Neural crest cell (in vitro differentiated cells): ENCODE measurements around the gene SLC25A3. TPM values are rescaled to one million over a fixed set of nuclear protein-coding genes. Genes with fewer than 3 reads are reported as not detected.

Source experiments
- DNase-seq: peaks from one replicate; pipeline ENCODE4 v3.0.0; 2021; ENCODE audit warnings: low read depth, mixed read lengths, low spot score
- H3K27ac Mint-ChIP-seq: one replicate; pipeline ENCODE4 v1.8.0; 2021; ENCODE audit warnings: mild to moderate bottlenecking, mixed read lengths; ENCODE audit not compliant: unreplicated experiment
- H3K27me3 Mint-ChIP-seq: 2 replicates; pipeline ENCODE4 v1.8.0; 2021; ENCODE audit warnings: low read depth, mild to moderate bottlenecking, mixed read lengths
- H3K36me3 Mint-ChIP-seq: 2 replicates; pipeline ENCODE4 v1.8.0; 2021; ENCODE audit warnings: low read depth, mild to moderate bottlenecking, mixed read lengths
- H3K4me1 Mint-ChIP-seq: 2 replicates; pipeline ENCODE4 v1.8.0; 2021; ENCODE audit warnings: mixed read lengths
- H3K4me3 Mint-ChIP-seq: one replicate; pipeline ENCODE4 v1.8.0; 2021; ENCODE audit warnings: mild to moderate bottlenecking, mixed read lengths
- H3K9me3 Mint-ChIP-seq: 2 replicates; pipeline ENCODE4 v1.8.0; 2021; ENCODE audit warnings: mixed read lengths
- total RNA-seq: library from RNA; stranded (reverse); gene quantifications from 2 replicates; pipeline ENCODE4 v1.2.1, GENCODE V29; 2021
- TF ChIP-seq, protein P1 (sequence below): fragments of 200-600 bp; sonication (generic); conservative IDR thresholded peaks from 2 replicates; pipeline ENCODE4 v1.5.0; 2021; ENCODE audit warnings: antibody characterized with exemption, mild to moderate bottlenecking

SLC25A3 gene
- total RNA-seq, 1 donor from 2014 or later = 856 TPM

DNA sequence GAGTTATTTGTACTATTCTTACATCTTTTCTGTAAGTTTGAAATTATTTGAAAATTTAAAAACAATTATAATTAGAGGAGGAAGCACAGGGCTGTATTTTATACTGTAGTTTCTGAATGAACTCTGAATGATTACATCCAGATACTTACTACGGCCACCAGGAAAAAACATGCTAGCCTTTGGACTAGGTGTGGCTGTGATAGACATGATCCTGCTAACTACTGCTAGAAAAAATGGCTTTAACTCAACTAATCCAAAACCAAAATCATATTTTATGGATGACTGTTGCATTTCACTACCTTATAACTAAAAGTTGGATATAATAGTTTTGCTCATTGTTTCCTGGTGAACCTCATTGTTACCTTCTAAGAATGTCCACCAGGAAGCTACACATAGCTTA is 15.1 kb upstream of the SLC25A3 start:
- H3K27me3 Mint-ChIP-seq = no peaks in the 10 kb centered on the region
- H3K27ac Mint-ChIP-seq = no peak overlapping the region
- H3K4me3 Mint-ChIP-seq = no peak overlapping the region
- H3K9me3 Mint-ChIP-seq = peaks cover 2% of the 10 kb centered on the region
- TF ChIP-seq, protein P1, sequence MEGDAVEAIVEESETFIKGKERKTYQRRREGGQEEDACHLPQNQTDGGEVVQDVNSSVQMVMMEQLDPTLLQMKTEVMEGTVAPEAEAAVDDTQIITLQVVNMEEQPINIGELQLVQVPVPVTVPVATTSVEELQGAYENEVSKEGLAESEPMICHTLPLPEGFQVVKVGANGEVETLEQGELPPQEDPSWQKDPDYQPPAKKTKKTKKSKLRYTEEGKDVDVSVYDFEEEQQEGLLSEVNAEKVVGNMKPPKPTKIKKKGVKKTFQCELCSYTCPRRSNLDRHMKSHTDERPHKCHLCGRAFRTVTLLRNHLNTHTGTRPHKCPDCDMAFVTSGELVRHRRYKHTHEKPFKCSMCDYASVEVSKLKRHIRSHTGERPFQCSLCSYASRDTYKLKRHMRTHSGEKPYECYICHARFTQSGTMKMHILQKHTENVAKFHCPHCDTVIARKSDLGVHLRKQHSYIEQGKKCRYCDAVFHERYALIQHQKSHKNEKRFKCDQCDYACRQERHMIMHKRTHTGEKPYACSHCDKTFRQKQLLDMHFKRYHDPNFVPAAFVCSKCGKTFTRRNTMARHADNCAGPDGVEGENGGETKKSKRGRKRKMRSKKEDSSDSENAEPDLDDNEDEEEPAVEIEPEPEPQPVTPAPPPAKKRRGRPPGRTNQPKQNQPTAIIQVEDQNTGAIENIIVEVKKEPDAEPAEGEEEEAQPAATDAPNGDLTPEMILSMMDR = no peak
- H3K4me1 Mint-ChIP-seq = no peaks in the 10 kb centered on the region
- DNase-seq = no peak
- H3K36me3 Mint-ChIP-seq = no peaks in the 10 kb centered on the region

DNA sequence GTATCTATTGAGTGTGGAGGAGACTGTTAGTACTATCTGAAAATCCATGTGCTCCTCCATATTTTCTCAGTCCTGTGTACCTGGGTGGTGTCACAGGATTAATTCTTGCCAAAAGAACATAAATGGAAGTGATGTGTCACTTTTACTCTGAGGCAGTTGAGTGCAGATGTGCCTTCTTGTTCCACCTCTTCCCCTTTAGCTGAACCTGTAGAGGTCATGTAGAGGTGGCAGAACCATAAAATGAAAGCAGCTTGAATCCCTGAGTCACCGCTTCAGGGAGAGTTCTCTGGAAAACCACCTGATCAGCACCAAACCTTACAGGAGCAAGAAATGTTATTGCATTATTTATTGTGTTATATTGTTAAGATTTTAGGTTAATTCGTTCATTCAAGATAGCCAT is 14.7 kb upstream of the SLC25A3 start:
- no peak overlapping the region for H3K4me3 Mint-ChIP-seq
- no peaks in the 10 kb centered on the region for H3K4me1 Mint-ChIP-seq
- H3K9me3 Mint-ChIP-seq = peaks cover 2% of the 10 kb centered on the region
- TF ChIP-seq, protein P1 = no peak
- no peaks in the 10 kb centered on the region for H3K36me3 Mint-ChIP-seq
- no peak for DNase-seq
- no peaks in the 10 kb centered on the region for H3K27me3 Mint-ChIP-seq
- H3K27ac Mint-ChIP-seq = no peak overlapping the region

DNA sequence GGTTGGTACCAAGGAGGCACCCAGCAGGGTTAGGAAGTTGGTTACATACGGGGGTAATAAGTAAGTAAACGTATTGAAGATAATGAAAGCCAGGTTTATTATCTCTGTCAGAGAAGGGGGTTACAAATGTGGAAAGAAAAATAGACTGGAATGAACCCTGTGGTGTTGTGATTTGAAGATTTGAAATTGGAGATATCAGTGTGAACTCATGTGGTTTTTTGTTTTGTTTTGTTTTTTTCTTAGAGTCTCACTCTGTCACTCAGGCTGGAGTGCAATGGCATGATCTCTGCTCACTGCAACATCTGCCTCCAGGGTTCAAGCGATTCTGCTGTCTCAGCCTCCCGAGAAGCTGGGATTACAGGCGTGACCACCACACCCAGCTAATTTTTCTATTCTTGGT is 14.1 kb upstream of the SLC25A3 start:
- H3K27me3 Mint-ChIP-seq = no peaks in the 10 kb centered on the region
- no peak overlapping the region for H3K4me3 Mint-ChIP-seq
- H3K9me3 Mint-ChIP-seq = peaks cover 2% of the 10 kb centered on the region
- H3K27ac Mint-ChIP-seq = no peak overlapping the region
- TF ChIP-seq, protein P1 = no peak
- H3K36me3 Mint-ChIP-seq = no peaks in the 10 kb centered on the region
- DNase-seq = no peak
- no peaks in the 10 kb centered on the region for H3K4me1 Mint-ChIP-seq

DNA sequence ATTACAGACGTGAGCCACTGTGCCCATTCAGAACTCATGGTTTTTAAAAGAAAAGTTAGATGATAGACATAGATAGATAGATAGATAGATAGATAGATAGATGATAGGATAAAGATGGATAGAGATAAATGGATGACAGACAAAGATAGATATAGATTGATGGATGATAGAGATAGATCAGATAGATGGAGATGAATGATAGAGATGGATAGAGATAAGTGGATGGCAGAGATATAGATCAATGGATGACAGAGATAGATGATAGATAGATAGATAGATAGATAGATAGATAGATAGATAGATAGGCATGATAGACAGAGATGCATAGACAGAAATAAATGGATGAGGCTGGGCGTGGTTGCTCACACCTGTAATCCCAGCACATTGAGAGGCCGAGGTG is 13.7 kb upstream of the SLC25A3 start:
- no peak overlapping the region for H3K27ac Mint-ChIP-seq
- no peak for DNase-seq
- peaks cover 2% of the 10 kb centered on the region for H3K9me3 Mint-ChIP-seq
- TF ChIP-seq, protein P1 = no peak
- no peaks in the 10 kb centered on the region for H3K27me3 Mint-ChIP-seq
- no peaks in the 10 kb centered on the region for H3K4me1 Mint-ChIP-seq
- no peak overlapping the region for H3K4me3 Mint-ChIP-seq
- H3K36me3 Mint-ChIP-seq = no peaks in the 10 kb centered on the region

DNA sequence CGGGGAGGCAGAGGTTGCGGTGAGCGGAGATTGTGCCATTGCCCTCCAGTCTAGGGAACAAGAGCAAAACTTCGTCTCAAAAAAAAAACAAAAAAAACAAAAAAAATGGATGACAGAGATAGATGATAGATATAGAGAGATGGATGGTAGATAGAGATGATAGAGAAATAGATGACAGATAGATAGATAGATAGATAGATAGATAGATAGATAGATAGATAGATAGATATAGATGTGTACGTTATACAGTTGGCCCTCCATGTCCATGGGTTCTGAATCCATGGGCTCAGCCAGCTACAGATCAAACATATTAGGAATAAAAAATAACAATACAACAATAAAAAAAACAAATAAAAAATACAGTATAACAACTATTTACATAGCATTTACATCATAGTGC is 12.8 kb upstream of the SLC25A3 start:
- H3K36me3 Mint-ChIP-seq = no peaks in the 10 kb centered on the region
- H3K4me3 Mint-ChIP-seq = no peak overlapping the region
- H3K27me3 Mint-ChIP-seq = no peaks in the 10 kb centered on the region
- DNase-seq = no peak
- H3K9me3 Mint-ChIP-seq = peaks cover 2% of the 10 kb centered on the region
- no peaks in the 10 kb centered on the region for H3K4me1 Mint-ChIP-seq
- TF ChIP-seq, protein P1 = no peak
- no peak overlapping the region for H3K27ac Mint-ChIP-seq

DNA sequence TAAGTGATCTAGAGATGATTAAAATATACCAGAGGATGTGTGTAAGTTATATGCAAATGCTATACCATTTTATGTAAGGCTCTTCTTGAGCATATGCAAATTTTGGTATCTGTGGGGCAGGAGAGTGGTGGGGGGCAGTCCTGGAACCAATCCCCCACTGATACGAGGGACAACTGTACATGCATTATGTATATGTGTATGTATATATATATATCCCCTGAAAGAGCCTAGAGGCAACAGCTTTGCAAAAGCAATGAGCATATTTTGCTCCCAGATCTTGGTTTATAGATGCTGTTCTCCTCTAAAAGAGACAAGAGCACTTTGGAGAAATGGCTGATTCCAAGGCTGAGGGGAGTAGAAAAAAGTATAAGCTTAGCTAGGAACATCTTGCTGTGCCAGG is 12.4 kb upstream of the SLC25A3 start:
- Mint-ChIP-seq H3K4me3 (no peak overlapping the region), H3K9me3 (peaks cover 2% of the 10 kb centered on the region), H3K27ac (no peak overlapping the region), H3K4me1 (no peaks in the 10 kb centered on the region), H3K27me3 (no peaks in the 10 kb centered on the region), H3K36me3 (no peaks in the 10 kb centered on the region)
- DNase-seq = no peak
- TF ChIP-seq, protein P1 = no peak
